ENCODE data around the gene IL1RN. TPM values are rescaled to one million over a fixed set of nuclear protein-coding genes. Genes with fewer than 3 reads are reported as not detected.

IL1RN gene
- total and polyA plus RNA-seq, 2 of the 13 experiments (the other 11 are each of a cell fraction or from before 2014, with no cell fraction given), result 21.2 to 101 TPM

DNA sequence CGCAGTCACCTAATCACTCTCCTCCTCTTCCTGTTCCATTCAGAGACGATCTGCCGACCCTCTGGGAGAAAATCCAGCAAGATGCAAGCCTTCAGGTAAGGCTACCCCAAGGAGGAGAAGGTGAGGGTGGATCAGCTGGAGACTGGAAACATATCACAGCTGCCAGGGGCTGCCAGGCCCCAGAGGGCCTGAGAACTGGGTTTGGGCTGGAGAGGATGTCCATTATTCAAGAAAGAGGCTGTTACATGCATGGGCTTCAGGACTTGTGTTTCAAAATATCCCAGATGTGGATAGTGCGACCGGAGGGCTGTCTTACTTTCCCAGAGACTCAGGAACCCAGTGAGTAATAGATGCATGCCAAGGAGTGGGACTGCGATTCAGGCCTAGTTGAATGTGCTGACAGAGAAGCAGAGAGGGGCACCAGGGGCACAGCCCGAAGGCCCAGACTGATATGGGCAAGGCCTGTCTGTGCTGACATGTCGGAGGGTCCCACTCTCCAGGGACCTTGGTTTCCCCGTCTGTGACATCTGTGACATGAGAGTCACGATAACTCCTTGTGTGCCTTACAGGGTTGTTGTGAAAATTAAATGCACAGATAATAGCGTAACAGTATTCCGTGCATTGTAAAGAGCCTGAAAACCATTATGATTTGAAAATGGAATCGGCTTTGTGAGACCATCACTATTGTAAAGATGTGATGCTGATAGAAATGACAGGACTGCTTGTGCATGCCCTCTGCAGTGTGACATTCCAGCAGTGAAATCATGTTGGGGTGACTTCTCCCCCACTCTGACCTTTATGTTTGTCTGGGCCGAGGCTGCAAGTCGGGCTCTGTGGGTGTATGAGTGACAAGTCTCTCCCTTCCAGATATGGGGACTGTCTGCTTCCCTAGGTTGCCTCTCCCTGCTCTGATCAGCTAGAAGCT is 510 bp downstream of the IL1RN start (continued):
- TF ChIP-seq, protein P1, sequence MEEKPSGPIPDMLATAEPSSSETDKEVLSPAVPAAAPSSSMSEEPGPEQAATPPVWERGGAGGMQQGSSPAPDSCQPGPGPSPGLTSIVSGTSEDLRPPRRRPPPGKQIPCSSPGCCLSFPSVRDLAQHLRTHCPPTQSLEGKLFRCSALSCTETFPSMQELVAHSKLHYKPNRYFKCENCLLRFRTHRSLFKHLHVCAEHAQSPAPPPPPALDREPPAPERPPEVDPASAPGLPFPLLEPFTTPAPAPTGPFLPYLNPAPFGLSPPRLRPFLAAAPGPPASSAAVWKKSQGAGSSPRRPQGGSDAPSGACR (CRISPR knock-in tag; IDR thresholded peaks at IDR 0.05), result 0 out of 2 replicates have a peak, but pooled peaks have one; percentile 16
- TF ChIP-seq ZNF160 (CRISPR knock-in tag; IDR thresholded peaks at IDR 0.05) (no peak), NFE2L1 (CRISPR knock-in tag; IDR thresholded peaks at IDR 0.05; ENCODE audit: borderline replicate concordance) (no peak), ZNF331 (CRISPR knock-in tag; IDR thresholded peaks at IDR 0.05) (no peak), ERF (CRISPR knock-in tag; IDR thresholded peaks at IDR 0.05) (no peak), MTF2 (CRISPR knock-in tag; IDR thresholded peaks at IDR 0.05; ENCODE audit: borderline replicate concordance) (no peak), RAD21 (CRISPR knock-in tag; IDR thresholded peaks at IDR 0.05) (no peak), GATA4 (IDR thresholded peaks at IDR 0.05; ENCODE audit: borderline replicate concordance, low read depth) (no peak), ZNF773 (CRISPR knock-in tag; IDR thresholded peaks at IDR 0.05; ENCODE audit: borderline replicate concordance) (no peak), ZNF350 (CRISPR knock-in tag; IDR thresholded peaks at IDR 0.05; ENCODE audit: borderline replicate concordance, low read depth) (no peak), HHEX (CRISPR knock-in tag; IDR thresholded peaks at IDR 0.05) (no peak), KDM5A (IDR thresholded peaks at IDR 0.05; ENCODE audit: borderline replicate concordance, low read length) (no peak), NFIC (IDR thresholded peaks at IDR 0.05; ENCODE audit: low read length) (no peak), ZNF354B (CRISPR knock-in tag; IDR thresholded peaks at IDR 0.05) (no peak; the same call in 1 of the 2 replicates), HNRNPH1 (optimal IDR thresholded peaks at IDR 0.05; ENCODE audit: low read depth, low read length) (no peak)
- TF ChIP-seq, protein P2, sequence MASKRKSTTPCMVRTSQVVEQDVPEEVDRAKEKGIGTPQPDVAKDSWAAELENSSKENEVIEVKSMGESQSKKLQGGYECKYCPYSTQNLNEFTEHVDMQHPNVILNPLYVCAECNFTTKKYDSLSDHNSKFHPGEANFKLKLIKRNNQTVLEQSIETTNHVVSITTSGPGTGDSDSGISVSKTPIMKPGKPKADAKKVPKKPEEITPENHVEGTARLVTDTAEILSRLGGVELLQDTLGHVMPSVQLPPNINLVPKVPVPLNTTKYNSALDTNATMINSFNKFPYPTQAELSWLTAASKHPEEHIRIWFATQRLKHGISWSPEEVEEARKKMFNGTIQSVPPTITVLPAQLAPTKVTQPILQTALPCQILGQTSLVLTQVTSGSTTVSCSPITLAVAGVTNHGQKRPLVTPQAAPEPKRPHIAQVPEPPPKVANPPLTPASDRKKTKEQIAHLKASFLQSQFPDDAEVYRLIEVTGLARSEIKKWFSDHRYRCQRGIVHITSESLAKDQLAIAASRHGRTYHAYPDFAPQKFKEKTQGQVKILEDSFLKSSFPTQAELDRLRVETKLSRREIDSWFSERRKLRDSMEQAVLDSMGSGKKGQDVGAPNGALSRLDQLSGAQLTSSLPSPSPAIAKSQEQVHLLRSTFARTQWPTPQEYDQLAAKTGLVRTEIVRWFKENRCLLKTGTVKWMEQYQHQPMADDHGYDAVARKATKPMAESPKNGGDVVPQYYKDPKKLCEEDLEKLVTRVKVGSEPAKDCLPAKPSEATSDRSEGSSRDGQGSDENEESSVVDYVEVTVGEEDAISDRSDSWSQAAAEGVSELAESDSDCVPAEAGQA (IDR thresholded peaks at IDR 0.05; ENCODE audit: low read depth), result no peak
- TF ChIP-seq, protein P2 (CRISPR knock-in tag; IDR thresholded peaks at IDR 0.05; ENCODE audit: borderline replicate concordance), result no peak
- TF ChIP-seq, protein P3, sequence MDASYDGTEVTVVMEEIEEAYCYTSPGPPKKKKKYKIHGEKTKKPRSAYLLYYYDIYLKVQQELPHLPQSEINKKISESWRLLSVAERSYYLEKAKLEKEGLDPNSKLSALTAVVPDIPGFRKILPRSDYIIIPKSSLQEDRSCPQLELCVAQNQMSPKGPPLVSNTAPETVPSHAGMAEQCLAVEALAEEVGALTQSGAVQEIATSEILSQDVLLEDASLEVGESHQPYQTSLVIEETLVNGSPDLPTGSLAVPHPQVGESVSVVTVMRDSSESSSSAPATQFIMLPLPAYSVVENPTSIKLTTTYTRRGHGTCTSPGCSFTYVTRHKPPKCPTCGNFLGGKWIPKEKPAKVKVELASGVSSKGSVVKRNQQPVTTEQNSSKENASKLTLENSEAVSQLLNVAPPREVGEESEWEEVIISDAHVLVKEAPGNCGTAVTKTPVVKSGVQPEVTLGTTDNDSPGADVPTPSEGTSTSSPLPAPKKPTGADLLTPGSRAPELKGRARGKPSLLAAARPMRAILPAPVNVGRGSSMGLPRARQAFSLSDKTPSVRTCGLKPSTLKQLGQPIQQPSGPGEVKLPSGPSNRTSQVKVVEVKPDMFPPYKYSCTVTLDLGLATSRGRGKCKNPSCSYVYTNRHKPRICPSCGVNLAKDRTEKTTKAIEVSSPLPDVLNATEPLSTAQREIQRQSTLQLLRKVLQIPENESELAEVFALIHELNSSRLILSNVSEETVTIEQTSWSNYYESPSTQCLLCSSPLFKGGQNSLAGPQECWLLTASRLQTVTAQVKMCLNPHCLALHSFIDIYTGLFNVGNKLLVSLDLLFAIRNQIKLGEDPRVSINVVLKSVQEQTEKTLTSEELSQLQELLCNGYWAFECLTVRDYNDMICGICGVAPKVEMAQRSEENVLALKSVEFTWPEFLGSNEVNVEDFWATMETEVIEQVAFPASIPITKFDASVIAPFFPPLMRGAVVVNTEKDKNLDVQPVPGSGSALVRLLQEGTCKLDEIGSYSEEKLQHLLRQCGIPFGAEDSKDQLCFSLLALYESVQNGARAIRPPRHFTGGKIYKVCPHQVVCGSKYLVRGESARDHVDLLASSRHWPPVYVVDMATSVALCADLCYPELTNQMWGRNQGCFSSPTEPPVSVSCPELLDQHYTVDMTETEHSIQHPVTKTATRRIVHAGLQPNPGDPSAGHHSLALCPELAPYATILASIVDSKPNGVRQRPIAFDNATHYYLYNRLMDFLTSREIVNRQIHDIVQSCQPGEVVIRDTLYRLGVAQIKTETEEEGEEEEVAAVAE (CRISPR knock-in tag; IDR thresholded peaks at IDR 0.05; ENCODE audit: borderline replicate concordance), result no peak
